HEK293 (cell line): ENCODE measurements around the gene EPB41L2.

ENCODE experiments used
- CTCF ChIA-PET: fragments of 350-600 bp; formaldehyde crosslinking; extraction: SDS; loops from one replicate; lab custom pipeline; 2021; ENCODE audit warnings: antibody characterized with exemption; lab: Yijun Ruan, JAX
- POLR2A ChIA-PET: fragments of 300-600 bp; formaldehyde crosslinking; extraction: SDS; loops from one replicate; lab custom pipeline; 2020; ENCODE audit warnings: antibody characterized with exemption, inconsistent platforms; lab: Yijun Ruan, JAX
- H3K27ac ChIP-seq: fragments of 200-500 bp; sonication (Bioruptor generic); 2 replicates; pipeline ENCODE4 v1.5.1; 2014; ENCODE audit warnings: low read depth, low read length, control low read depth, inconsistent platforms; ENCODE audit errors: extremely low read depth
- H3K36me3 ChIP-seq, 2 experiments: fragments of 200-500 bp in 1 of 2; sonication (Bioruptor generic) in 1 of 2; 1 replicate in 1 of 2; 2 replicates in 1 of 2; pipeline ENCODE4 v1.5.1; 2014 to 2017; ENCODE audit warnings: inconsistent platforms in 2 of 2, low read length in 2 of 2; ENCODE audit not compliant: control insufficient read depth in 2 of 2, insufficient read depth in 1 of 2
- H3K4me1 ChIP-seq: fragments of 200-500 bp; sonication (Bioruptor generic); 2 replicates; pipeline ENCODE4 v1.5.1; 2014; ENCODE audit warnings: mild to moderate bottlenecking, low read length, inconsistent platforms; ENCODE audit not compliant: control insufficient read depth, insufficient read depth
- H3K4me3 ChIP-seq: 2 replicates; pipeline ENCODE4 v1.5.1; 2011; ENCODE audit warnings: low read depth, mild to moderate bottlenecking, control low read depth, low read length, moderate library complexity
- H3K9me3 ChIP-seq: fragments of 200-500 bp; sonication (Bioruptor generic); 2 replicates; pipeline ENCODE4 v1.5.1; 2014; ENCODE audit warnings: low read depth, low read length, inconsistent platforms; ENCODE audit not compliant: control insufficient read depth, insufficient read depth
- GFI1B ChIP-seq: fragments of 450-650 bp; formaldehyde crosslinking; IDR thresholded peaks from 2 replicates; pipeline ENCODE4 v1.5.1; 2016; ENCODE audit warnings: missing biosample characterization, missing genetic modification characterization
- GLI2 ChIP-seq: fragments of 450-650 bp; formaldehyde crosslinking; IDR thresholded peaks from 2 replicates; pipeline ENCODE4; 2017; ENCODE audit warnings: missing biosample characterization, missing genetic modification characterization, low read depth, borderline replicate concordance
- HOXA7 ChIP-seq: sonication (generic); formaldehyde crosslinking; IDR thresholded peaks from 2 replicates; pipeline ENCODE4 v1.8.1; 2022; ENCODE audit warnings: missing genetic modification reagents, borderline replicate concordance
- PRDM1 ChIP-seq: fragments of 450-650 bp; formaldehyde crosslinking; IDR thresholded peaks from 2 replicates; pipeline ENCODE4; 2016; ENCODE audit warnings: missing biosample characterization, missing genetic modification characterization
- SP3 ChIP-seq: fragments of 450-650 bp; formaldehyde crosslinking; IDR thresholded peaks from 2 replicates; pipeline ENCODE4 v1.5.1; 2016; ENCODE audit warnings: missing biosample characterization, missing genetic modification characterization
- ZBTB7A ChIP-seq: fragments of 450-650 bp; formaldehyde crosslinking; IDR thresholded peaks from 2 replicates; pipeline ENCODE4 v1.5.1; 2016; ENCODE audit warnings: low read depth, missing biosample characterization, missing genetic modification characterization
- ZNF114 ChIP-seq: fragments of 450-650 bp; formaldehyde crosslinking; IDR thresholded peaks from 2 replicates; pipeline ENCODE4 v1.5.0; 2017; ENCODE audit warnings: missing biosample characterization, missing genetic modification characterization
- ZNF132 ChIP-seq: fragments of 450-650 bp; formaldehyde crosslinking; IDR thresholded peaks from 2 replicates; pipeline ENCODE4 v1.5.1; 2017; ENCODE audit warnings: missing biosample characterization, missing genetic modification characterization, borderline replicate concordance
- ZNF174 ChIP-seq: fragments of 450-650 bp; formaldehyde crosslinking; IDR thresholded peaks from 2 replicates; pipeline ENCODE4 v1.5.0; 2017; ENCODE audit warnings: missing biosample characterization, mild to moderate bottlenecking, missing genetic modification characterization
- ZNF23 ChIP-seq: fragments of 450-650 bp; formaldehyde crosslinking; IDR thresholded peaks from 2 replicates; pipeline ENCODE4 v1.5.1; 2016; ENCODE audit warnings: missing biosample characterization, missing genetic modification characterization, borderline replicate concordance
- ZNF248 ChIP-seq: fragments of 450-650 bp; formaldehyde crosslinking; IDR thresholded peaks from 2 replicates; pipeline ENCODE4 v1.5.1; 2017; ENCODE audit warnings: missing biosample characterization, missing genetic modification characterization
- ZNF302 ChIP-seq: fragments of 450-650 bp; formaldehyde crosslinking; IDR thresholded peaks from 2 replicates; pipeline ENCODE4 v1.5.1; 2016; ENCODE audit warnings: missing biosample characterization, missing genetic modification characterization, low read depth
- ZNF341 ChIP-seq: fragments of 450-650 bp; formaldehyde crosslinking; IDR thresholded peaks from 2 replicates; pipeline ENCODE4; 2016; ENCODE audit warnings: low read depth, missing biosample characterization, missing genetic modification characterization
- ZNF555 ChIP-seq: fragments of 450-650 bp; formaldehyde crosslinking; conservative IDR thresholded peaks from 2 replicates; pipeline ENCODE4 v1.5.1; 2017; ENCODE audit warnings: missing biosample characterization, mild to moderate bottlenecking, missing genetic modification characterization, inconsistent platforms
- ZNF560 ChIP-seq: fragments of 450-650 bp; formaldehyde crosslinking; IDR thresholded peaks from 2 replicates; pipeline ENCODE4 v1.5.1; 2017; ENCODE audit warnings: missing biosample characterization, missing genetic modification characterization, borderline replicate concordance
- ZNF571 ChIP-seq: fragments of 450-650 bp; formaldehyde crosslinking; IDR thresholded peaks from 2 replicates; pipeline ENCODE4 v1.5.0; 2017; ENCODE audit warnings: missing biosample characterization, missing genetic modification characterization
- ZNF701 ChIP-seq: fragments of 450-650 bp; formaldehyde crosslinking; IDR thresholded peaks from 2 replicates; pipeline ENCODE4 v1.5.1; 2016; ENCODE audit warnings: missing biosample characterization, missing genetic modification characterization
- ZNF747 ChIP-seq: fragments of 450-650 bp; formaldehyde crosslinking; IDR thresholded peaks from 2 replicates; pipeline ENCODE4 v1.5.1; 2016; ENCODE audit warnings: missing biosample characterization, missing genetic modification characterization
- ZNF830 ChIP-seq: fragments of 450-650 bp; IDR thresholded peaks from 2 replicates; pipeline ENCODE4 v1.5.0; 2018; ENCODE audit warnings: missing biosample characterization, missing genetic modification characterization, low read depth, mild to moderate bottlenecking, moderate library complexity
- TF ChIP-seq, protein P1 (sequence below): fragments of 450-650 bp; formaldehyde crosslinking; IDR thresholded peaks from 2 replicates; pipeline ENCODE4 v1.5.0; 2017; ENCODE audit warnings: missing biosample characterization, missing genetic modification characterization, borderline replicate concordance
- TF ChIP-seq, protein P2 (sequence below): fragments of 450-650 bp; formaldehyde crosslinking; IDR thresholded peaks from 2 replicates; pipeline ENCODE4 v1.5.1; 2016; ENCODE audit warnings: missing biosample characterization, missing genetic modification characterization
- TF ChIP-seq, protein P3 (sequence below): fragments of 450-650 bp; formaldehyde crosslinking; IDR thresholded peaks from 2 replicates; pipeline ENCODE4 v1.5.1; 2017; ENCODE audit warnings: missing biosample characterization, missing genetic modification characterization
- TF ChIP-seq, protein P4 (sequence below): fragments of 450-650 bp; formaldehyde crosslinking; IDR thresholded peaks from 2 replicates; pipeline ENCODE4 v1.5.1; 2016; ENCODE audit warnings: missing biosample characterization, missing genetic modification characterization
- TF ChIP-seq, protein P5 (sequence below): fragments of 450-650 bp; formaldehyde crosslinking; IDR thresholded peaks from 2 replicates; pipeline ENCODE4; 2016; ENCODE audit warnings: missing biosample characterization, missing genetic modification characterization
- TF ChIP-seq, protein P6 (sequence below): fragments of 450-650 bp; formaldehyde crosslinking; optimal IDR thresholded peaks from 2 replicates; pipeline ENCODE3; 2016; ENCODE audit warnings: missing biosample characterization, mild to moderate bottlenecking, missing genetic modification characterization

Gene EPB41L2

DNA sequence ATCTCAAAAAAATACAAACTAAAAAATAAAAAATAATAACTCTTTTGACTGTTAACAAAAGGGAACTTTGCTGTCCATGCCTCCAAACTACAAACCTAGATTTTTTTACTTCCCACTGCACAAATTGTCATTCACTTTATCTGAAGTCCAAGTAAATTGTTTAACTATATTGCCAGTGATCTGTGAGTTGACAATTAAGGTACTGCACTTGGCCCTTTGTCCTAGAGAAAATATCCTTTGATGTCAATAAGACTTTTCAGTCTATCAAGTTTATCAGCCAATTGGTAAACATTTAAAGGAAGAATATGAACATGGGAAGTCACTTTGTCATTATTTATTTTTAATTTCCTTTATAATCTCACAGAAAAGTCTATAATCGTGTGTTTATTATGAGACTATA, 19.3 kb upstream of the EPB41L2 start:
- TF ChIP-seq GFI1B (tag by site-specific recombination) (no peak), ZNF248 (tag by site-specific recombination) (no peak), ZNF701 (tag by site-specific recombination) (no peak), ZNF114 (tag by site-specific recombination) (no peak), ZNF560 (tag by site-specific recombination) (no peak), ZNF747 (tag by site-specific recombination) (no peak), ZNF830 (tag by site-specific recombination) (no peak), ZNF174 (tag by site-specific recombination) (no peak), HOXA7 (no peak), PRDM1 (tag by site-specific recombination) (no peak), ZNF341 (tag by site-specific recombination) (no peak), SP3 (tag by site-specific recombination) (no peak), ZNF571 (tag by site-specific recombination) (no peak), ZNF302 (tag by site-specific recombination) (no peak)
- TF ChIP-seq, protein P1, sequence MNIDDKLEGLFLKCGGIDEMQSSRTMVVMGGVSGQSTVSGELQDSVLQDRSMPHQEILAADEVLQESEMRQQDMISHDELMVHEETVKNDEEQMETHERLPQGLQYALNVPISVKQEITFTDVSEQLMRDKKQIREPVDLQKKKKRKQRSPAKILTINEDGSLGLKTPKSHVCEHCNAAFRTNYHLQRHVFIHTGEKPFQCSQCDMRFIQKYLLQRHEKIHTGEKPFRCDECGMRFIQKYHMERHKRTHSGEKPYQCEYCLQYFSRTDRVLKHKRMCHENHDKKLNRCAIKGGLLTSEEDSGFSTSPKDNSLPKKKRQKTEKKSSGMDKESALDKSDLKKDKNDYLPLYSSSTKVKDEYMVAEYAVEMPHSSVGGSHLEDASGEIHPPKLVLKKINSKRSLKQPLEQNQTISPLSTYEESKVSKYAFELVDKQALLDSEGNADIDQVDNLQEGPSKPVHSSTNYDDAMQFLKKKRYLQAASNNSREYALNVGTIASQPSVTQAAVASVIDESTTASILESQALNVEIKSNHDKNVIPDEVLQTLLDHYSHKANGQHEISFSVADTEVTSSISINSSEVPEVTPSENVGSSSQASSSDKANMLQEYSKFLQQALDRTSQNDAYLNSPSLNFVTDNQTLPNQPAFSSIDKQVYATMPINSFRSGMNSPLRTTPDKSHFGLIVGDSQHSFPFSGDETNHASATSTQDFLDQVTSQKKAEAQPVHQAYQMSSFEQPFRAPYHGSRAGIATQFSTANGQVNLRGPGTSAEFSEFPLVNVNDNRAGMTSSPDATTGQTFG (tag by site-specific recombination): no peak
- TF ChIP-seq, protein P2, sequence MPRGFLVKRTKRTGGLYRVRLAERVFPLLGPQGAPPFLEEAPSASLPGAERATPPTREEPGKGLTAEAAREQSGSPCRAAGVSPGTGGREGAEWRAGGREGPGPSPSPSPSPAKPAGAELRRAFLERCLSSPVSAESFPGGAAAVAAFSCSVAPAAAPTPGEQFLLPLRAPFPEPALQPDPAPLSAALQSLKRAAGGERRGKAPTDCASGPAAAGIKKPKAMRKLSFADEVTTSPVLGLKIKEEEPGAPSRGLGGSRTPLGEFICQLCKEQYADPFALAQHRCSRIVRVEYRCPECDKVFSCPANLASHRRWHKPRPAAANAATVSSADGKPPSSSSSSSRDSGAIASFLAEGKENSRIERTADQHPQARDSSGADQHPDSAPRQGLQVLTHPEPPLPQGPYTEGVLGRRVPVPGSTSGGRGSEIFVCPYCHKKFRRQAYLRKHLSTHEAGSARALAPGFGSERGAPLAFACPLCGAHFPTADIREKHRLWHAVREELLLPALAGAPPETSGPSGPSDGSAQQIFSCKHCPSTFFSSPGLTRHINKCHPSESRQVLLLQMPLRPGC (tag by site-specific recombination): no peak
- TF ChIP-seq, protein P3, sequence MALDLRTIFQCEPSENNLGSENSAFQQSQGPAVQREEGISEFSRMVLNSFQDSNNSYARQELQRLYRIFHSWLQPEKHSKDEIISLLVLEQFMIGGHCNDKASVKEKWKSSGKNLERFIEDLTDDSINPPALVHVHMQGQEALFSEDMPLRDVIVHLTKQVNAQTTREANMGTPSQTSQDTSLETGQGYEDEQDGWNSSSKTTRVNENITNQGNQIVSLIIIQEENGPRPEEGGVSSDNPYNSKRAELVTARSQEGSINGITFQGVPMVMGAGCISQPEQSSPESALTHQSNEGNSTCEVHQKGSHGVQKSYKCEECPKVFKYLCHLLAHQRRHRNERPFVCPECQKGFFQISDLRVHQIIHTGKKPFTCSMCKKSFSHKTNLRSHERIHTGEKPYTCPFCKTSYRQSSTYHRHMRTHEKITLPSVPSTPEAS (tag by site-specific recombination): no peak
- TF ChIP-seq, protein P4, sequence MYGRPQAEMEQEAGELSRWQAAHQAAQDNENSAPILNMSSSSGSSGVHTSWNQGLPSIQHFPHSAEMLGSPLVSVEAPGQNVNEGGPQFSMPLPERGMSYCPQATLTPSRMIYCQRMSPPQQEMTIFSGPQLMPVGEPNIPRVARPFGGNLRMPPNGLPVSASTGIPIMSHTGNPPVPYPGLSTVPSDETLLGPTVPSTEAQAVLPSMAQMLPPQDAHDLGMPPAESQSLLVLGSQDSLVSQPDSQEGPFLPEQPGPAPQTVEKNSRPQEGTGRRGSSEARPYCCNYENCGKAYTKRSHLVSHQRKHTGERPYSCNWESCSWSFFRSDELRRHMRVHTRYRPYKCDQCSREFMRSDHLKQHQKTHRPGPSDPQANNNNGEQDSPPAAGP: no peak
- no peaks in the 10 kb centered on the region for H3K9me3 ChIP-seq
- ChIA-PET POLR2A (no interaction called here), CTCF (interaction anchor here (0.7 kb wide), 1 partner anchor 24 kb away, joined by 4 read pairs; no protein-coding TSS in a partner anchor)
- no peaks in the 10 kb centered on the region for H3K36me3 ChIP-seq
- no peak overlapping the region for H3K27ac ChIP-seq
- H3K4me3 ChIP-seq: no peak overlapping the region
- peaks cover 3% of the 10 kb centered on the region; the same call in 1 of the 2 replicates for H3K4me1 ChIP-seq

DNA sequence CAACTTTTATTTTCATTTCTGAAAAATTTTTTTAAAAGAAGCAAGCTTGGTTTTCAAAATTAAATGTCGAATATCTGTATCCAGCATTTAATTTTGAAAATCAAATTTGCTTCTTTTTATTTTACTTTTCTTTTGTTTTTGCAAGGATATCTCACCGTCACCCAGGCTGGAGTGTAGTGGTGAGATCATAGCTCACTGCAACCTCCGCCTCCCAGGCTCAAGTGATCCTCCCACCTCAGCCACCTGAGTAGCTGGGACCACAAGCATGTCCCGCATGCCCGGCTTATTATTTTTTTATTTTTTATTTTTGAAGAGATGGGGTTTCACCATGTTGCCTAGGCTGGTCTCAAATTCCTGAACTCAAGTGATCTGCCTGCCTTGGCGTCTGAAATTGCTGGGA, 17.0 kb upstream of the EPB41L2 start:
- Histone ChIP-seq H3K27ac (no peak overlapping the region), H3K9me3 (no peaks in the 10 kb centered on the region), H3K36me3 (no peaks in the 10 kb centered on the region), H3K4me3 (no peak overlapping the region), H3K4me1 (peaks cover 3% of the 10 kb centered on the region; the same call in 1 of the 2 replicates)
- ChIA-PET POLR2A (no interaction called here), CTCF (no interaction called here)
- TF ChIP-seq ZNF132 (tag by site-specific recombination) (no peak), GLI2 (tag by site-specific recombination) (no peak), ZNF248 (tag by site-specific recombination) (no peak), ZBTB7A (tag by site-specific recombination) (no peak), ZNF555 (tag by site-specific recombination) (no peak), ZNF23 (no peak)
- TF ChIP-seq, protein P5, sequence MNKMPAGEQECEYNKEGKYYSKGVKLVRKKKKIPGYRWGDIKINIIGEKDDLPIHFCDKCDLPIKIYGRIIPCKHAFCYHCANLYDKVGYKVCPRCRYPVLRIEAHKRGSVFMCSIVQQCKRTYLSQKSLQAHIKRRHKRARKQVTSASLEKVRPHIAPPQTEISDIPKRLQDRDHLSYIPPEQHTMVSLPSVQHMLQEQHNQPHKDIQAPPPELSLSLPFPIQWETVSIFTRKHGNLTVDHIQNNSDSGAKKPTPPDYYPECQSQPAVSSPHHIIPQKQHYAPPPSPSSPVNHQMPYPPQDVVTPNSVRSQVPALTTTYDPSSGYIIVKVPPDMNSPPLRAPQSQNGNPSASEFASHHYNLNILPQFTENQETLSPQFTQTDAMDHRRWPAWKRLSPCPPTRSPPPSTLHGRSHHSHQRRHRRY (tag by site-specific recombination): no peak
- TF ChIP-seq, protein P6, sequence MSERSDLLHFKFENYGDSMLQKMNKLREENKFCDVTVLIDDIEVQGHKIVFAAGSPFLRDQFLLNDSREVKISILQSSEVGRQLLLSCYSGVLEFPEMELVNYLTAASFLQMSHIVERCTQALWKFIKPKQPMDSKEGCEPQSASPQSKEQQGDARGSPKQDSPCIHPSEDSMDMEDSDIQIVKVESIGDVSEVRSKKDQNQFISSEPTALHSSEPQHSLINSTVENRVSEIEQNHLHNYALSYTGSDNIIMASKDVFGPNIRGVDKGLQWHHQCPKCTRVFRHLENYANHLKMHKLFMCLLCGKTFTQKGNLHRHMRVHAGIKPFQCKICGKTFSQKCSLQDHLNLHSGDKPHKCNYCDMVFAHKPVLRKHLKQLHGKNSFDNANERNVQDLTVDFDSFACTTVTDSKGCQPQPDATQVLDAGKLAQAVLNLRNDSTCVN (tag by site-specific recombination): no peak
